CMK (cell line): ENCODE data around the gene KANK2.
"Not testable (repeated sequence)": the region's sequence is repeated elsewhere in the genome, so short reads cannot be mapped to it uniquely, and the experiment has no call there.

Source experiments
- DNase-seq: peaks from one replicate; pipeline ENCODE4 v3.0.0-alpha.2; 2010; ENCODE audit warnings: low read depth

KANK2 gene

DNA sequence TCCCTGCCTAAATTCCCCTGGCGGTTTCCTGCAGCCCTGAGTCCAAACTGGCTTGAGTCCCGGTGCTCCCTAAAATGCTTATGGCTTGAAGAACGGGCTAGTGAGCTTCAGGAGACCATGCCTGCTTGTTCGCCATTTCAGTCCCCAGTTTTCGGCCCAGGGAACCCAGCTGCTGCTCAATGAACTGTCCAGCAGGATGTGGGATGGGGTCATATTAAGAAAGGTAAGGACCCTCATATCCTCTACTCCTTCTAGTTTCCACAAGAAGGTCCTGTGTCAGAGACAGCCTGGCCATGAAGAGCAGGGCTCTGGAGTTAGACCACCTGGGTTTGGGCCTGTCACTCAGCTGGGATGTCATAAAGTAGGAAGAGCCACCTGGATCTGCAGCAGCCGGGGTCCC, 24.8 kb downstream of the KANK2 start:
- no peak for DNase-seq

DNA sequence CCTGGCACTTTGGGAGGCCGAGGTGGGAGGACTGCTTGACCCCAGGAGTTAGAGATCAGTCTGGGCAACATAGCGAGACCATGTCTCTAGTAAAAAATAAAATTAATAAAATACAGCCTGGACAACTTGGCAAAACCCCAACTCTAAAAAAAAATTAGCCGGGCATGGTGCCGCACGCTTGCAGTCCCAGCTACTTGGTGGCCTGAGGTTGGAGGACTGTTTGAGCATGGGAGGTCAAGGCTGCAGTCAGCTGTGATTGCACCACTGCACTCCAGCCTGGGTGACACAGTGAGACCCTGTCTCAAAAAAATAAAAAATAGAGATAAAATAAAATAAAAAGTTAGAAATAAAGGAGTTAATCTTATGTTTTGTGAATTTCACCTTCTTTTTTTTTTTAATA, 26.2 kb downstream of the KANK2 start:
- DNase-seq = no peak

DNA sequence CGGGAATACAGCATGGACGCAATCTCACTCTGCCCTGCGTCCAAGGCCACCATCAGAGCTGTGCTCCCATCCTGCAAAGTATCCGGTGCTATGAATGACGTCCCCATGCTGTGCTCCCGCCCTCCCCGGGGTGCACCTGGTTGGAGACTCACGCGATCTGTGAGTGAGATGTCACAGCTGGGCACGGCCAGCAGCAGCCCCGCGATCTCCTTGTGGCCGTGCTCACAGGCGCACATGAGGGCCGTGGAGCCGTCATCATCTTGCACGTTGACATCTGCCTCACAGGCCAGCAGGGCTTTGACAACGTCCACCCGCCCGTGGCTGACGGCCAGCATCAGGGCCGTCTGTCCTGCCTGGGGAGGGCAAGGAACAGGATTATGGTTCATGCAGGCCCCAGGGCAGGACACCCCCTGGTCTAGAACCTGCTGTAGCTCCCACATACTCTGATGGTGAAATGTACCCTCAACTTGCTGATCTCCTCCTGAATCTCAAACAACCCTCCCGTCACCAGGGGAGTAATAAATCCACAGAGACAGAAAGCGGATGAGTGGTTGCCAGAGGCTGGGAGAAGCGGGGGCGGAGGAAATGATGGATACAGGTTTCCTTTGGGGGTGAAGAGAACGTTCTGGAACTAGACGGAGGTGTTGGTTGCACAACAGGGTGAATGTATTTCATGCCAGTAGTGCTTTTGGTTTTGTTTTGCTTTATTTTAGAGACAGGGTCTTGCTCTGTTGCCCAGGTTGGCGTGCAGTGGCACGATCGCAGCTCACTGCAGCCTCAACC, 27.3 kb downstream of the KANK2 start:
- DNase-seq = no peak

DNA sequence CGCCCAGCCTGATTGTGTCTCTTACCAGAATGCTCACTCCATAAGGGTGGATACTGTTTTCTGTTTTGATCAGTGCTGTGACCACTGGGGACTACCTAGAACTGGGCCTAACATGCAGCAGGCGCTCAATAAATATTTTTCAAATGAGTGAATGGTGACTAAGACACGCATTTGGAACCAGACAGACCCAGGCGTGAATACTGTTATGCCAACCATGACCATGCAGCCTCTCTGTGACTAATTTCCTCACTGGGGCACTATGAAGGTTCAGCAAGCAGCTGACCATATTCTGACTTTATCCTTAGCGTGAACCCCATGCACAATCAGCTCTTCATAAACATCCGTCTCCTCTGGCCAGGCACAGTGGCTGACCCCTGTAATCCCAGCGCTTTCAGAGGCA, 28.8 kb downstream of the KANK2 start:
- no peak for DNase-seq

DNA sequence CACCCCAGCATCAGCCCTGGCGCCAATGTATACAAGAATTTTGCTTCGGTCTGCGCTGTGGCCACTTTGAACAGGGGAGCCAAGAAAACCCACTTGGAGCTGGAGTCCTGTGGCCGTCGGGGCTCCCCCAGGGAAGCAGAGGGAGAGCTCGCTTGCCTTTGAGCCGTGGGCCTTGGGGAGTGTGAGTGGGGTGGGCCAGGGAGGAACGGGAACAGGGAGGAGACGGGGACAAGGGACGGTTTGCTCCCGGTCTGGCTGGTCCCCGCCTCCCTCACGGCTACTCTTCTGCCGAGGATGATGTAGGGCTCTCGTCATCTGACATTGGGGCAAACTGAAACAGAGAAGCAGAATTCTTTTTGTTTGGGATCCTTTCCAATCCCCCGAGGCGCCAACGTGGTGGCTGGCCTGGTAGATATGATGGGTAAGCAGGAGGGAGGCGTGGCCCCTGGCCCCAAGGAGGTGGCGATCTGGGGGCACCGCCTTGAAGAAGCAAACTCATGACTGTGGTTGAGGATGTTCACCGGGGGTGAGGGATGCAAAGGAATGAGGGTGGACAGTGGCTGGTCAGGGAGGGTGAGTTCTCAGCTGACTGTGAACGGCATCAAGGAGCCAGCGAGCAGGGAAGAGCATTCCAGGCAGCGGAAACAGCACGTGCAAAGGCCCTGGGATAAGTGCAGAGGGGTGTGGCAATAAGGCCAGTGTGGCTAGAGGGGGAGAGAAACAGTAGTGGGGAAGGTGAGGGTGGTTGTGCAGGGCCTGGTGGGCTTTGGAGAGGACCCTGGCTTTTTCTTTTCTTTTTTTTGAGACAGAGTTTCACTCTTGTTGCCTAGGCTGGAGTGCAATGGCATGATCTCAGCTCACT, 30.8 kb downstream of the KANK2 start:
- no peak for DNase-seq

DNA sequence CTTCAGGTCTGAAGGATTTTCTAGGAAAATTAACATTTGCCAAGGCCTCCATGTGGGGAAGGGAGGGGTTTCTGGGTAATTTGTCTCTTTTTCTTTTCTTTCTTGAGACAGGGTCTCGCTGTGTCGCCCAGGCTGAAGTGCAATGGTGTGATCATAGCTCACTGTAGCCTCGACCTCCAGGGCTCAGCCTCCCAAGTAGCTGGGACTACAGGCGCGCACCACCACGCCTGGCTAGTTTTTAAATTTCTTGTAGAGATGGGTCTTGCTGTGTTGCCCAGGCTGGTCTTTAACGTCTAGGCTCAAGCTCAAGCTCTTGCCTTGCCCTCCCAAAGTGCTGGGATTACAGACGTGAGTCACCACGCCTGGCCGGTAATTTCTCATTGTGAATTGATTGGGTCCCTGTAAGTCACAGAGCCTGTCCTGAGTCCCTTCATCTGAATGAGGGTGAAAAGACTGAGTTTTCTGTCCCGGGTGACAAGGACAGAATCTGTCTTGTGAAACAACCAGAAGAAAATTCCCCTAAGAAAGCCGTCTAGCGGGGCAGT, 31.8 kb downstream of the KANK2 start:
- no peak for DNase-seq

DNA sequence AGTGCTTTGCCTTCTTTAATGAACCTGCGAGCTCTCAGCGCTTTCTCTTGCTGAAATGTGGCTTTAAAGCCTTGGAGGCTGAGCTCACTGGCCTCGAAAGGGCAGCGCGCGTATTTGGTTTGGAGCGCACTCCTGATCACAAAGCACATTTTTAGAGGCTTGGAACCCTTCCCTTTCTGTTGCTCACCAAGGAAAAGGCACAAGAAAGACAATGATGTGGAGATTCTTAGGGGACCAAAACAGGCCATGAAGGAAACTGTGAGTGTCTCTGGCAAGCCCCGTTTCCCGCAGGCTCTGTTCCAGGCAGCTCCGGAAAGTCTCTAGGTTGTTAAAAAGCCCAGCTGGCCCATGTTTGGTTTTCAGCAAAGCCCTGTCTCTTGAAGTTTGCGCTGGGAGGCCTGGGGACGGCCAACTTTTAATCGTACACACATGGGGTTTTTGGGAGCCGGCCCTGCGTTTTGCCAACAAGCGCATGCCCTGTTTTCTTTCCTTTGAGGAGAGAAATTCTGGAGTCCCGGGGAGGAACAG, 32.4 kb downstream of the KANK2 start:
- DNase-seq = no peak

DNA sequence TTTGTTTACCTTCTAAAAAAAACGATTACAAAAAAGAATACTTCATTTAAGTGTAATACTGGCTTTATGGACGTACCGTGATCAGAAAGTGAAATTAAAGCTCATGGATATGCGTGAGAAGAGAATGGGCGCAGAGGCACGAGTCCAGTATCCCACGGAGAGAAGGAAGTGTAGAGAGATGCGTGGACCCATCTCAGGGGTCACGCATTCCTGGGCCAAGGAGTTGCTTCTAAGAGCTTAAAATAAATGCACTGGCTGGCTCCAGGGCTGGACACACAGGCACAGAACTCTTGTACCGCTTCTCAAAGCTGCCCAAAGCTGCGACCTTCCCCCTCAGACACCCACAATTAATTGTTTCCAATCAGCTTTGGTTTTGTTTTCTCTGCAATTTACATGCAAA, 33.0 kb downstream of the KANK2 start:
- no peak for DNase-seq

DNA sequence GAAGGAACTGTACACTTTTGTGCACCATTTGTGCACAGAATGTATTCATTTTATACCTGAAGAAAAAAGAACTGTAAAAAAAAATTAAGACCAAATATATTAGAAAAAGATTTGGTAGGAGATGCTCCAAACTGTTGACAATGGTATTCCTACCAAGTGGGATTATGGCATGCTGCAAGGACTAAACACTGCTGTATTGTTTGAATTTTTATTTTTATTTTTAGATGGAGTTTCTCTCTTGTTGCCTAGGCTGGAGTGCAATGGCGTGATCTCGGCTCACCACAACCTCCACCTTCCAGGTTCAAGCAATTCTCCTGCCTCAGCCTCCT, 36.9 kb downstream of the KANK2 start:
- DNase-seq = not testable (repeated sequence)

DNA sequence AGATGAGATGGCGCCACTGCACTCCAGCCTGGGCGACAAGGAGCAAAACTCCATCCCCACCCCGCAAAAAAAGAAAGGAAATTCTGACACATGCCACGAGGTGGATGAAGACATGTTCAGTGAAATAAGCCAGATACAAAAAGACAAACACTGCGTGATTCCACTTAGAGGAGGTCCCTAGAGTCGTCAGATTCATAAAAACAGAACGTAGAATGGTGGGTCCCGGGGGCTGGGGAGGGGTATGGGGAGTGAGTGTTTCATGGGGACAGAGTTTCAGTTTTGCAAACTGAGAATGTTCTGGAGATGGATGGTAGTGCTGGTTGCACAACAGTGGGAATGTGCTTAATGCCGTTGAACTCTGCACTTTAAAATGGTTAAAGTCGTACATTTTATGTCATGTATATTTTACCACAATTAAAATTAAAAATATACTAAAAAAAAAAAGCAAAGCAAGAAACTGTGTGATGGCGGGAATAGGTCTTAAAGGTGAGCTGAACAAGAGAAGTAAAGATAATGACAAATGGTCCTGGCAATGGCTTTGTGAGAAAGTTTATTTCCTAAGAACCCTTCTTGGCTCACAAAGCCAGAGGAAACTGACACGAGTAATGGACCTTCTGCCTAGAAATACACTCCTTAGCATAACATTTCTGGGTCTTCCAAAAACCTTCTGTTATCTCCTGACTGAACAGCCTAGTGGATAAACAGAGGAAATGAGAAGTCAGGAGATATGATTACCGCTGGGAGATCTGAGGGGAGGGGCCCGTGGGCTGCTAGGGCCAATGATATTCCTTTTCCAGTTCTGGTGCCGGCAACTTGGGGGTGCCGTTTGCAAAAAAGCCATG, 37.5 kb downstream of the KANK2 start:
- DNase-seq = no peak

DNA sequence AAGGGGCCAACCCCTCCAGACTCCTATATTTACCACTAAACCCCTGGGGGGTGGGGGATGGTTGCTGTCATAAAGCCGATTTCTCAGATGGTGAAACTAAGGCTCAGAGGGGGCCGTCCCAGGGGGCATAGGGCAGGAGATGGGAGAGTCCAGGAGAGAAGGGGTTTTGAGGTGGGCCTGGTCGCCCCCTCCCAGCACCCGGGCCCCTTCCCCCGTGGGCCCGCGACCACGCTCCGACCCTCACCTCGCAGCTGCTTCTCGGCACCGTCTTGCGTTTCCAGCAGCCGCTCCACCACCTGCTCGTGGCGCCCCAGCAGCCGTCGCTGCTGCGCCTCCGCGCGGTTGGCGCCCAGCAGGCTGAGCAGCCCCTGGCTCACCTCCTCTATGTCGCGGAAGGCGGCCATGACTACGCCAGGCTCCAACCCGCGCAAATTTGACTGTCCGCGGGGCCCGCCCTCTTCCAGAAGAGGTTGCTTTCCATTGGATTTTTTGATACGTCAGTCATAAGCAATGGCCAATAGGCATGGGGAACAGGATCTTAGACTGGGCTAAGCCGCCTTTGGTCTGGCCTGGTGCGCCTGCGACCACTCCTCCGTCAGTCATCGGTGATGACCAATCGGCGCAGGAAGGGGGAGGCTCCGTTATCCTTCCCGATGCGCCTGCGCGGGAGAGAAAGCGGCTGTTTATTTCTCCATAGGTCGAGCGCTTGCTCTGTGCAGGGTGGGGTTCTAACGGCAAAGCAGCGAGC, 41.8 kb downstream of the KANK2 start, which contains the start of gene SPC24:
SPC24 (minus strand) TSS at position 410 of the 748 bp plus-strand sequence; CDS start at position 404, 6 bp downstream.
- peak; percentile 97 for DNase-seq

DNA sequence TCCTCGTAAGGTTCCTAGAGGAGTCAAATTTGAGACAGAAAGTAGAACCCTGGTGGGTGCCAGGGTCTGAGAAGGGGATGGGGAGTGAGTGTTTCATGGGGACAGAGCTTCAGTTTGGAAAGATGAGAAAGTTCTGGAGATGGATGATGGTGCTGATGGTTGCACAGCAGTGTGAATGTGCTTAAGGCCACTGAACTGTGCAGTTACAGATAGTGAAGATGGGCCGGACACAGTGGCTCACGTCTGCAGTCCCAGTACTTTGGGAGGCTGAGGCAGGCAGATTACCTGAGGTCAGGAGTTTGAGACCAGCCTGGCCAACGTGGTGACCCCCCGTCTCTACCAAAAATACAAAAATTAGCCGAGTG, 42.7 kb downstream of the KANK2 start:
- no peak for DNase-seq

DNA sequence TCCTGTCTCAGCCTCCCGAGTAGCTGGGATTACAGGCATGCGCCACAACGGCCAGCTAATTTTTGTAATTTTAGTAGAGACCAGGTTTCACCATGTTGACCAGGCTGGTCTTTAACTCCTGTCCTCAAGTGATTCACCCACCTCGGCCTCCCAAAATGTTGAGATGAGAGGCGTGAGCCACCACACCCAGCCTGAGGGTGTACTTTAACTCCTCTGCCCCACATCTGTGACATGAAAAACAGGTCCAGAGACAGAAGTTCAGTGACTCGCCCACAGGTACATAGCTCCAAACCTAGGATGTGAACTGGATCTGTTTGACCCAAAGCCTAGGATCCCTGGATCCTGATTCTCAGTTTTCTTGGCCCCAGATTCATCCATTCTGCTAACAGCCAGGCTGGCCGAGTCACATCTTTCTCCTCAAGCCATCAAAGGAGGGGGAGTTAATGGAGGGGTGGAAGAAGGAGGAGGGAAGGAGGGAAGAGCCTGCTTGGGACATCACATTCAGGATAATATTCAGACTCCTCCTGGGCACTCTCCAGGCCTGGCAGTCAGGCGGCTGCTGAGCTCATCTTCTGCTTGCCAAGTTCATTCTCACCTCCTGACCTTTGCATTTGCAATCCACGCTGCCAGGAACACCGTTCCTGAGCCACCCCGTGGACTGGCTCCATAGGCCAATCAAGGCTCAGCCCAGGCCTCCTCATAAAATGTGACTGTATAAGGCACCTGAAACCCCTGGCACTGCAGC, 44.9 kb downstream of the KANK2 start:
- DNase-seq = no peak

DNA sequence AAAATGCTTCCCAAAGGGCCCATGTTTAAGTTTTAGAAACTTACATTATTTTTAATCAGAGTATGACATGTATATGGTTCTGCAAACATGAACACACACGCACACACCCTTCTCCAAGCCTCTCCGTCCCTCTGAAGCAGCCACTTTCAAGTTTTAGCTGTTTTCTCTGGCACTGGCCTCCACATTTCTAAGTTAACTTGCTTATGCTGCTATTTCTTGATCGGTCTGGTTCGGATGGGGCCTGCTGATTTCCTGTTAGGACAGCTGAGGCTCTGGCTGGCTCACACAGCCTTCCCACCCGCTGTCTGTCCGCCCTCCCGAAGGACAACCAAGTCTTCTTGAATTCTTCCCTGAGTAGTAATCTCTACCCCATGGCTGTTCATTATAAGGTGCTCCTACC, 46.2 kb downstream of the KANK2 start:
- no peak for DNase-seq

DNA sequence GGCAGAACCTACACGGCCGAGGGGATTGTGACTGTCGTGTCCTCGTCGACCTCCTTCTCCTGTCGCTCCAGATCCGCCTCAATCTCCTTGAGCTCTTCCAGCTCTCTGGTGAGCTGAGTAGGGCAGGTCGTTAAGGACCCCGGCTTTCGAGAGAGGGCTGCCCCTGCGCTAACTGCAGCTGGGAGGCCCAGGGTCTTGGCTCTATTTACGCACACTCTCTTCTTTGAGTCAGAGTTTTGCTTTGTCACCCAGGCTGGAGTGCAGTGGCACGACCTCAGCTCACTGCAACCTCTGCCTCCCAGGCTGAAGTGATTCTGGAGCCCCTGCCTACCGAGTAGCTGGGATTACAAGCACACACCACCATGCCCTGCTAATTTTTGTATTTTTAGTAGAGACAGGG, 49.3 kb downstream of the KANK2 start:
- DNase-seq = no peak

DNA sequence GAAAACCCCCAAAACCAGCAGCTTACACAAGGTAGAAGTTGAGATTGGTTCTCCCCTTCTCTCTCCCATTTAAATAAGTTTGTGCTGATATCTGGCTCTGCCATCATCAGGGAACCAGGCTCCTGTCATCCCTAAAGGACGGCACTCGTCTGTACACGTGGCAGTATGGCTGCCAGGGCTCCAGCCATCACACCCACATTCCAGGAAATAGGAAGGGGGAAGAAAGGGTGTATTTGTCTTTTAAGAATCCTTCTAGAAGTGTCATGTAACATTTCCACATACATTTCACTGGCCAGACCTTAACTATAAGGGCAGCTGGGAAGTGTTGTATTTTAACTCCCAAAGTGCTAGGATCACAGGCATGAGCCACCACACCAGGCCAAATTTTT, 51.8 kb downstream of the KANK2 start:
- DNase-seq = no peak

DNA sequence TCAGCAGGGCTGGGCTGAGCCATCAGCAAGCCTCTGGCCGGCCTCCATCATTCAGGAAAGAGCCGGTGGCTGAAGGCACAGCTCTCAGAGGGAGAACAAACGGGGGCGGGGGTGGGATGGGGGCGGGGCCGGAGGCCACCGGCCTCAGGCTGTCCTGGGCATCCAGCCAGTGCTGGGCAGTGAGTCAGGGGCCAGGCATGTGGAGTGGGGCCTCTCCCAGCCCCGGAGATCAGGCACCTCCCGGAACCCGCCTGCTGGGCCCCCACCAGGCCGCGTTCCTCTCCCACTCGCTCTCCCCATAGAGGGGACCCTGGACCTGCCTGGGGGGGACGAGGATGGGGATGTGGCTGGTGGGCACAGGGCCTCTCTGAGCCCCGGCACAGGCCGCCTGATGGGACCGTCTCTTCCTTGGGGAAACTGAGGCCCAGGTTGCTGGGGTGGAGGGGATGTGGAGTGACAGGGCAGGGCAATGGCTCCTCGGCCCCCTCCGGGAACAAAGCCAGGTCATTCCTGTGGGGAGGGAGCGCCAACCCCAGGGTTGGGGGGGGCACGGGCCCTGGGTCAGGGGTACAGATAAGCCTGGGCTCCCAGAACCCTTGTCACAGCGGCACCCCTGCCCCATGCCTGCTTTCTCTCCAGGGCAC, 54.7 kb downstream of the KANK2 start:
- DNase-seq = peak; percentile 37

DNA sequence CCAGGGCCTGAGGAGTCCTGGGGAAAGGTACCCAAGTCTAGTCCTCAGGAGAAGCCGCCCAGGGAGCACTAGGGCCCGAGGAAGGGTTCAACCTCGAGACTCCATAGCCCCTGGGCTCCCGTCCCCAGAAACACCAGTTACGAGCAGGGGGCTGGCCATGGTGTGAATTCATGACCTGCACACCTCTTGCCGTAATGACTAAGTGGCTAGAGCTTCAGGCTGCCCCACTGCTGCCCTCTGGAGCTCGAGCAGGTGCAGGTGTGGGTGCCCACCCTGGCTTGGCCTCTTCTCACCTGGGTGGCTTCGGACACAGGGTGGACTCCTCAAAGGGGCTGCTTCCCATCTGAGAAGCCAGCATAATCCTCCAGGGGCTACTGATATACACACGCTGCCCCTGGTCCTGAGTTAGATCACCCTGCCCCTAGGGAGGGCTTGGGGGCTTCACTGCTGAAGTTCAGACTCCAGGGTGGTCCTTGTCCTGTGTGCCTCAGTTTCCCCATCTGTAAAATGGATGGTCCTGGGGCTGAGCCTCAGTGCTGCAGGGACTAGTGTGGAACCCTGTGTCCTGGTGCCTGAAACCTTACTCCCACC, 55.3 kb downstream of the KANK2 start:
- DNase-seq = no peak

DNA sequence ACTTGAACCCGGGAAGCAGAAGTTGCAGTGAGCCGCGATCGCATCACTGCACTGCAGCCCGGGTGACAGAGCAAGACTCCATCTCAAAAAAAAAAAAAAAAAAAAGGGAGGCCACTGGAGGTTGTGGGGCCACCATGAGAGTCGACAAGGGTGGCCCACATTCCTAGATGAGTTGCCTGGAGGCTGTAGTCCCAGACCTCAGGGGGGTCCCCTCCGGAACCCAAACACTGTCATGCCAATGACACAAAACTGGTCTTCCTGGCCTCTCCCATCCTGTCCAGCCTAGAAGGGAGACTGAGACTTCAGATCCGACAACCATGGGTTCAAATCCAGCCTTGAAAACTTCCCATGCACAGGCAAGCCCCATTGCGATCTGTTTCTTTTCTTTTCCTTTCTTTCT, 56.4 kb downstream of the KANK2 start:
- DNase-seq = no peak
